ENCODE measurements around the gene BCL11A. TPM values are rescaled to one million over a fixed set of nuclear protein-coding genes. Genes with fewer than 3 reads are reported as not detected.

Gene BCL11A
- total and polyA plus RNA-seq, 2 experiments from 2014 or later, result 57.5 to 77.6 TPM

- H3K9me2 ChIP-seq (ENCODE audit: insufficient read depth), result no peaks in the 10 kb centered on the region
- Mint-ChIP-seq H3K36me3 (ENCODE audit: low read depth) (no peaks in the 10 kb centered on the region), H3K4me1 (peaks cover 17% of the 10 kb centered on the region), H3K27ac (no peak overlapping the region), H3K4me3 (no peak overlapping the region), H3K27me3 (ENCODE audit: insufficient read depth, low read depth, poor library complexity) (no peaks in the 10 kb centered on the region), H3K9me3 (no peaks in the 10 kb centered on the region)
- H3K27ac ChIP-seq (ENCODE audit: low read depth), result no peak overlapping the region
- no peaks in the 10 kb centered on the region for H3K79me2 ChIP-seq (replicated peaks; ENCODE audit: insufficient read depth)
- no peak for TF ChIP-seq CTCF (conservative IDR thresholded peaks at IDR 0.05; ENCODE audit: low read depth in 2 of 2)
- TF ChIP-seq EZH2phosphoT487 (IDR thresholded peaks at IDR 0.05; ENCODE audit: unreplicated experiment), result no peak
- TF ChIP-seq ZNF462 (CRISPR knock-in tag; IDR thresholded peaks at IDR 0.05), result no peak
- no peak for TF ChIP-seq ETS1 (IDR thresholded peaks at IDR 0.05)
- TF ChIP-seq CREB1 (CRISPR knock-in tag; IDR thresholded peaks at IDR 0.05; ENCODE audit: low read depth), result no peak
- no peak for DNase-seq (ENCODE audit: low spot score)
- H3K4me1 ChIP-seq (ENCODE audit: insufficient read depth), result peaks cover 25% of the 10 kb centered on the region
- peaks cover 36% of the 10 kb centered on the region for H3K27me3 ChIP-seq (ENCODE audit: insufficient read depth)
- H3K4me3 ChIP-seq, result no peak overlapping the region
- H3K4me2 ChIP-seq, result no peak overlapping the region
- H3F3A ChIP-seq (replicated peaks; ENCODE audit: low read depth), result no peaks in the 10 kb centered on the region
- no peaks in the 10 kb centered on the region for H4K20me1 ChIP-seq (replicated peaks; ENCODE audit: insufficient read depth)
- no peaks in the 10 kb centered on the region for H3K36me3 ChIP-seq (ENCODE audit: insufficient read depth)
- ATAC-seq, result no peak
- H2AFZ ChIP-seq, result no peak overlapping the region
Observed at GRCh38 chr2:60573251-60573650, 19.8 kb upstream of the BCL11A start.

All from GM23338 (cell line).